HG02678 (cell line): Measurements from ENCODE around the gene ZNF516.

Experiments used
- ATAC-seq: cut with Tn5 transposase; IDR thresholded peaks from one replicate; pipeline ENCODE4 v1.9.1; 2021; ENCODE audit warnings: mild to moderate bottlenecking, moderate library complexity; ENCODE audit not compliant: unreplicated experiment

Gene ZNF516

DNA sequence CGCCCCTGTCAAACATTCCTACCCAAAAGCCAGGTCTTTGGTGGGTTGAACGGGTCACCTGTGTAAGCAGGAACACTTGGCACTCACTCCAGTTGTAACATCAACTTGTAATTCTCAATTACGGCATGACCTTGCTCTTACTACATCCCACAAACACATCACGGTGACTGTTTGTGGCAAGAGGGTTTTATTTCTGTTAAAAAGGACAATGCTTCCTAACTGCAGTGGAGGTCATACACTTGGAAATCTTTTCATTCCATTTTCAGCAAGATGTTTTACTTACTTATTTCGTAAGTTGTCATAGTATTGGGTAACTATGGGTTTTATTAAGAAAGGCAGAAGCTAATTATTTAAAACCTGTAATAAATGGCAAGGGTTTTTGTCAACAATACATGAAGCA, 126.1 kb downstream of the ZNF516 start:
- ATAC-seq: no peak

DNA sequence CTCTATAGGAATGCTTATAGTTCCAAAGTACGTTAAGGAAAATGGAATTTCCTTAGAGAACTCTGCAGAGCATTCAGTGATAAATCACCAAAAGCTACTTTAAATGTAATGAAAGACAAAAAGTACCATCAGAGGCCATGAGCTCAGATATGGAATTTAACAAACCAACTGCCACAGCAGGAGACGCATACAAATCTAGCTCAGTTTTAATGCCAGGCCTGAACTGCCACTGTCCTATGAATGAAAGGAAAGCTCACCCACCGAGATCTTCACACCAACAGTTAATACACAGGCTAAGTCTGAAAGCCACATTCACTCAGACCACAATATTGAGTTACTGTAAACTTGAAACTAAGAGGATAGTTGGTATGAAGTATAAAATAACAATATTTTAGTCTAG, 126.8 kb downstream of the ZNF516 start:
- ATAC-seq: no peak

DNA sequence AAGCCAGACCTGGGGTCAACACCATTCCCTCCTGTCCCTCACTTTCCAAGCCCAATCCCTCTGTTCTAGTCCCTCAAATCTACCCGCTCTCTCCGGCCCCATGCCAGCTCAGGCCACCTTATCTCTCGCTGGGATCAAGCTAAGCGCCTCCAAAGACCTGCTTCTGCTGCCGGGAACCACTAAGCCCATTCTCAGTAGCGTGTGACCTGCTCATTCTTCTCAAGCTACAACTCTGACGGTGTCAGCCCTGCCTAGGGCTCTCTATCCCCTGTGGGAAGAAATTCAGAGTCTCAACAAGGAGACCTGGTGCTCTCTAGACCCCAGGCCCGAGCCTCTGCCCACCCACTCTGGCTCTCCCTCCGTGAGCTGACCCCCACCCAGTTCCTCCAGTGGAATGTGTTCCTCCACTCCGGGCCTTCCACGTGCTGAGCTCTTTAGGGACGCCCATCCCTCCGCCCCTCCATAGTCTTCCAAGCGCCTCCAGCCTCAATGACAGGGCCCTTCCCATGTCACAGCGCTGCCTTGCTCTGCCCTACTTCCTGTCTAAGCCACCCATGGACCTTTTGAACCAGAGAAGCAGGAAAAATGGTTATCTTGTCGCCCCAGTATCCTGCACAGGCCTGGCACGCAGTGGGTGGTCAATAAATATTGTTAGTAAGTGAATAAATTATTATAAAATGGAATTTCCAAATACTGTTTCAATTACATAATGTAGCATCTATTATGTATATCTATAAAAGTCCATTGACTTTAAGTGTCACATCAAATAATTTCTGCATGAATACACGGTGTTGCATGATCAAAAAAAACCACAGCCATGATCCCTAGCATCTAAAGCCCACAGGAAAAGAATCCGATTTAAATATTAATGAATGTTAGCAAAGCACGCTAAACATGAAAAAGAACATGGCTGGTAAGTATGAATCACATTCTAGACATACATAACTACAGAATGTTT, 127.6 kb downstream of the ZNF516 start:
- no peak for ATAC-seq

DNA sequence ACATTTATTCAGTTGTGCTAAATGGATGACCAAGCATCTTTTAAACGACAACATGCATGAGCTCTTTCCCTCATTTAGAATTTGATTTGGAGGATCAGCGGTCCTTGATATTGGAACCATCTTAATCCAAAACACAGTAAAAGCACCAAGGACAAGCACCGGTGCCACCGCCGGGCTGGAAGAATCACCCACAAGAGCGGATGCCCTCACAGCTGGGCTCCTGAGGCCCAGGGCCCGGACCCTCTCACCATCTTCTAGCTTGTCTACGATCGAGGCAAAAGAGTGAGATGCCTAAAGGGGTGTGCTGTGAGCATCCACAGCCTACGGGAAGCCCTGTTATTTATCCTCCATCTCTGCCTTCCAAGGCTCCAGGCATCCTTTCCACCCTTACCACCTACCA, 129.5 kb downstream of the ZNF516 start:
- no peak for ATAC-seq

GRCh38 chr18:76364282-76365259, 130.5 kb downstream of the ZNF516 start:
- peak; percentile 87 for ATAC-seq

- ATAC-seq: no peak
These were observed 131.5 kb downstream of the ZNF516 start for GRCh38 chr18:76363436-76364120.

DNA sequence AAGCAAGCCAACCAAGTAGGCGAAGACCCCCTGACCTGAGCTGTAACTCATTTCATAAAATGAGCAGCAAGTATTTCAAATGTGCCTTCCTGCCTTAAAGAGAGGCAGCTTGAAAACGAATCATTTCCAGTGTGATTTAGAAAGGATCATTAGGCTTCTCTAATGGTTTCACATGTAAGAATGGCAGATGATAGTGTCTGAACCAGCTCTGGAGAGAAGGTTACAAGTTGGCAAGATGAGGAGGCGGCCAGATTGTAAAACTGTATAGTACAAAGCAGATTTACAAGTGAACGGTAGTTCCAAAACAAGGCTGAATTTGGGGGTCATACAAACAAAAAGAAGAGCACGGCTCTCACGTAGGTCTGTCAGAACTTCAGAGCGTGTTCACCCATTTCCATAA, 132.4 kb downstream of the ZNF516 start:
- no peak for ATAC-seq

GRCh38 chr18:76361219-76361618, 133.8 kb downstream of the ZNF516 start:
- no peak for ATAC-seq

- ATAC-seq: no peak
These were observed 135.1 kb downstream of the ZNF516 start for GRCh38 chr18:76359909-76360308.

GRCh38 chr18:76358774-76359173, 136.3 kb downstream of the ZNF516 start:
- ATAC-seq: no peak

- ATAC-seq: no peak
These were observed 137.3 kb downstream of the ZNF516 start for GRCh38 chr18:76357585-76358260.

DNA sequence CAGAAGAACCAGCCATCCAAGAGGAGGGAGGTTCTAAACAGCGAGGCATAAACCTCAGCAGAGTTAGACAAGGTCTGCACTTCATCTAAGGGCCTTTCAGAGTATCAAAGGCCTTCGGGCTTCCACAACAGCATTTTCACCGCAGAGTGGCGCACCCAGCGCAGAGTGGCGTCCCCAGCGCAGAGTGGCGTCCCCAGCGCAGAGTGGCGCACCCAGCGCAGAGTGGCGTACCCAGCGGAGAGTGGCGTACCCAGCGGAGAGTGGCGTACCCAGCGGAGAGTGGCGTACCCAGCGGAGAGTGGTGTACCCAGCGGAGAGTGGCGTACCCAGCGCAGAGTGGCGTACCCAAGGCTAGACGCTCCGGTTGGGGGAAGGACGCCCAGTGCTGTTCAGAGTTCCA, 137.9 kb downstream of the ZNF516 start:
- no peak for ATAC-seq

DNA sequence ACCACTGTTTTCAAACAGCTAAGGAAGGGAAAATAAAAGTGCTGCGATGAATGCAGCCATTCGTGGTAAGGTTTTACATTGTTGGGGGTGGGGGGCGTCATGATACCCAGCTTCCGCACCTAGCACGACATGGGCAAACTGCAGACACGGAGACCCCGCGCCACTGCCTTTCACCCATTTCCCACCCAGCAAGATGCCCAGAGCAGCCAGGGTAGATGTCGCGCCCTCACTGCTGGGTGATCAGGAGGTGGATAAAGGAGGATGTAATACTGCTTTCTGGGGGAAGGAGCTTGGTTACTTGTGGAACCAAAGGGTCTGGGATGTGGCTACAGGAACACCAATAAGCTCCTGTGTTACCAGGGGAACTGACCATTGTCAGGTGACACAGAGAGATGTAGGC, 138.4 kb downstream of the ZNF516 start:
- no peak for ATAC-seq

DNA sequence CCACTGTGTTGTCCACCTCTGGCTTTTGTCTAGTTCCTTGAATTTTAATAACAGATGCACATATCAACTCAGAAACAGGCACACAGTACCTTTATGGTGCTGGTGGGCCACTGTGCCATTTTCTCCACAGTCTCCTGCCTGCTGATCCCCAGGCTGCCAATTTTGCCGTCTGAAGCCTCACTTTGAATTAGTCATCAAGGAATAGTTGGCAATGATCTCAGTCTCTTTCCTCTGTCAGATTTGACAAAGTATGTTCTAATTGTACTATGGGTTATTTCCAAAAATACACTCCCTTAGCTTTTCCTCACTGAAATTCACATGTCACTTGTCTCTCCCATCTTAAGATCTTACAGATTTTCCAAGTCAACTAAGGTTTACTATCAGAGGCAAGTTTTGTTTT, 140.7 kb downstream of the ZNF516 start:
- no peak for ATAC-seq

DNA sequence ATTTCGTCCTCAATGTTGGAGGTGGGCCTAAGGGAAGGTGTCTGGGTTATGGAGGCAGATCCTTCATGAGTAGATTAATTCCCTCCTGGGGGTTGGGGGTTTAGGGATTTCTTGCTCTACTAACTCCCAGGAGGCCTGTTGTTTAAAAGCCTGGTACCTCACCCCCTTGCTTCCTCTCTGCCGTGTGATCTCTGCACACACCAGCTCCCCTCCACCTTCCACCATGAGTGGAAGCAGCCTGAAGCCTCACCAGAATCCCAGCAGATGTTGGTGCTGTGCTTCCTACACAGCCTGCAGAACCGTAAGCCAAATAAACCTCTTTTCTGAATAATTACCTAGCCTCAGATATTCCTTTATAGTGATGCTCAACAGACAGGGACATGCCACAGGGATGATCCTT, 141.5 kb downstream of the ZNF516 start:
- no peak for ATAC-seq

- ATAC-seq: no peak
These were observed 142.0 kb downstream of the ZNF516 start for GRCh38 chr18:76353046-76353445.

DNA sequence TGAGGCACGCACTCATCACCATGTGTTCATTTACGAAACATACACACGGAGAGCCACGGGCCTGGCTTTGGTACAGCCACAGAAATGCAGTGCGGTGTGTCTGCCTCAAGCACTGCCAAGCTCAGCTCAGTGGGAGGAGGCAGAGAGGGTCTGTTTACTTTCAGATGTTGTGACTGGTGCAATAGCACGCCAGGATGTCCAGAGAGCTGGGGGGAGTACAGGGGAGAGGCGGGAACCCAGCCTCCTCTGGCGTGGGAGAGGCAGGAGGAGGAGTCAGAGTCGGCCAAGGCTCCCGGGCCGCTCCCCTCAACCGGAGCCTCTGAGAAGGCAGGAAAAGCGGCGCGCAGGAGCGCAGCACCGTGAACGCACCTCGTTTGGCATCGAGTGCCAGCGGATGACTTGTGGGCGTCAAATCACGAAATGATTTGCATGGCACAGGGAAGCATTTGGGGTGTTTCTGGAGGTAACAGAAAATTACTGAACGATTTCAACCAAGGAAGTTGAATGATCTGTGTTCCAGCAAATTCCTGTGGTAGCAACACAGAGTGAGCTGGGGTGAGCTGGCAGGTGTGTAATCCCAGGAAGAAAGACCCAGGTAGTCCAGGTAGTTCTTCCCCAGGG, 143.0 kb downstream of the ZNF516 start:
- no peak for ATAC-seq

DNA sequence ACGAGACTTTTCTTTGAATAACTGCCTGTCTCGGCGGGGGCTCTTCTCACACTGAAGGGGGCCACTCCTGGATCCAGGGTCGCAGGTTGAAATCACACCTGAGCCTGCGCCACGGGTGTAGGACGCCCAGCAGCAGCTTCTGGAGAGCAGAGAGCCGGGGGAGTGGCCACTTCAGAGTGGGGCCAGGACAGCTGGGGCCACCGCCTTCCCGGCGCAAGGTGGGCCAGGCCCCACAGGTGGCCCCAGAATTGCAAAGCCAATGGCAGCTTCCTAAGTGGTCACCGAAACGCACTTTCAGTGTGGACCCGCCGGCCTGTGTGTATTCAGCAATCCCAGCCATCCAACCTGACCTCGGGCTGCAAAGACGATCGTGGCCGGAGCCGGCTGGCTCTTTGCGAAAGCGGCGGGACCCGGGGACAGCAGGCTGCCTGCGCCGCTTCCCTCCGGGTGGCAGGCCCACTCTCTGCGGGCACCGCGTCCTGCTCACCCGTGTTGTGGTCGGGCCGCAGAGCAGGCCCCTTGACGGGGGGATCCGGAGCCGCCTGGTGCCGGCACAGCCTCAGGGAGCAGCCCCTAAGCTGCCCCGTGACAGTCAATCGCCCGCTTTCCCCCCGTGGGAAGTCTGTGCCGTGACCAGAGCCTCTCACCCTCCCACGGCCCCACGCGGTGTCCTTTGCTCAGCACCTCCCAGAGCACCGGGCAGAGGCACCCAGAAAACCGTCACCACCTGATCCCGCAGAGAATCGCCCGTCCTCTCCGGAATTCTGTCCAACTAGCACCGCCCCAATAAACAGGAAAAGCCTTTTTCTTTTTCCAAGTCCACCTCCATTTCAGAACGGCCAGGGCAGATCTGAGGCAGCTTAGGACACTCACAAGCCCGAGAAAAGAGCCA, 144.7 kb downstream of the ZNF516 start:
- no peak for ATAC-seq
